GM18508 (cell line): ENCODE measurements around the gene NFAT5.

Source experiments
- ATAC-seq: cut with Tn5 transposase; IDR thresholded peaks from one replicate; pipeline ENCODE4 v1.9.1; 2021; ENCODE audit warnings: moderate number of reproducible peaks; ENCODE audit not compliant: insufficient read depth, unreplicated experiment

Gene NFAT5

DNA sequence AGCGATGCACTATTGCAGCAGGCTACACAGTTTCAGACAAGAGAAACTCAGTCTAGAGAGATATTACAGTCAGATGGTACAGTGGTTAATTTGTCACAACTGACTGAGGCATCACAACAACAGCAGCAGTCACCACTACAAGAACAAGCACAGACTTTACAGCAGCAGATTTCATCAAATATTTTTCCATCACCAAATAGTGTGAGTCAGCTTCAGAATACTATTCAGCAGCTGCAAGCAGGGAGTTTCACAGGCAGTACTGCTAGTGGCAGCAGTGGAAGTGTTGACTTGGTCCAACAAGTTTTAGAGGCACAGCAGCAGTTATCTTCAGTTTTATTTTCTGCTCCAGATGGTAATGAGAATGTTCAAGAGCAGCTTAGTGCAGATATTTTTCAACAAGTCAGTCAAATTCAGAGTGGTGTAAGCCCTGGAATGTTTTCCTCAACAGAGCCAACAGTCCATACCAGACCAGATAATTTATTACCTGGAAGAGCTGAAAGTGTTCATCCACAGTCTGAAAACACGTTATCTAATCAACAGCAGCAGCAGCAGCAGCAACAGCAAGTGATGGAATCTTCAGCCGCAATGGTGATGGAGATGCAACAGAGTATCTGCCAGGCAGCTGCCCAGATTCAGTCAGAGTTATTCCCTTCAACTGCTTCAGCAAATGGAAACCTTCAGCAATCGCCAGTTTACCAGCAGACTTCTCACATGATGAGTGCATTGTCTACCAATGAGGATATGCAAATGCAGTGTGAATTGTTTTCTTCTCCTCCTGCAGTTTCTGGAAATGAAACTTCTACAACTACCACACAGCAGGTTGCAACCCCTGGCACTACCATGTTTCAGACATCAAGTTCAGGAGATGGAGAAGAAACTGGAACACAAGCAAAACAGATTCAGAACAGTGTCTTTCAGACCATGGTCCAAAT, 126.5 kb downstream of the NFAT5 start:
- no peak for ATAC-seq

DNA sequence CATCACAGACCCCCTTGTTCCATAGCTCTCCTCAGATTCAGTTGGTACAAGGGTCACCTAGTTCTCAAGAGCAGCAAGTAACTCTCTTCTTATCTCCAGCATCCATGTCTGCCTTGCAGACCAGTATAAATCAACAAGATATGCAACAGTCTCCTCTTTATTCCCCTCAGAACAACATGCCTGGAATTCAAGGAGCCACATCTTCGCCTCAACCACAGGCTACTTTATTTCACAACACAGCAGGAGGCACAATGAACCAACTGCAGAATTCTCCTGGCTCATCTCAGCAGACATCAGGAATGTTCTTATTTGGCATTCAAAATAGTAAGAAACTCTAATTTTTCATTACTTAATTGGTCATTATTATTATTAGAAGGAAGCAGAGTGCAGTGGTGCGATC, 128.2 kb downstream of the NFAT5 start:
- ATAC-seq: no peak

- no peak for ATAC-seq
These were observed 132.6 kb downstream of the NFAT5 start for GRCh38 chr16:69698404-69698803.

GRCh38 chr16:69699915-69700314, 134.1 kb downstream of the NFAT5 start:
- no peak for ATAC-seq

- no peak for ATAC-seq
These were observed 135.7 kb downstream of the NFAT5 start for GRCh38 chr16:69701452-69701851.

DNA sequence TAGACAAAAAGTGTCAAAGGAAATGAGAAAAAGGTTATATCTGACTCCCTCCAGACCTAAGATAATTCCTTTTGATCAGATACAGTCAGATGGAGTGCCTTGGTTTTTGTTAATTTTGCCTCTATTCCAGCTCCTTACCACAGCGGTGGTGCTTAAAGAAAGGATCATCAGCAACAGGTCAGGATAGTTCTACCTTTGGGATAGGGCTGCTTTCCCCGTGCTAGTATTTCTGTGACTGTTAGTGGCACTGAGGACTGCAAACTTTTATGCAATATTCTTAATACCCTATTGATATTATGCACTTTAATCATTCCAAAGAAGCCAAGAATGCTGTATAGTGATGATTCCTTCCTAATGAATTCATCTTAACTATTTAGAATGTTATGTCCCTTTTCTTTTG, 136.1 kb downstream of the NFAT5 start:
- no peak for ATAC-seq

DNA sequence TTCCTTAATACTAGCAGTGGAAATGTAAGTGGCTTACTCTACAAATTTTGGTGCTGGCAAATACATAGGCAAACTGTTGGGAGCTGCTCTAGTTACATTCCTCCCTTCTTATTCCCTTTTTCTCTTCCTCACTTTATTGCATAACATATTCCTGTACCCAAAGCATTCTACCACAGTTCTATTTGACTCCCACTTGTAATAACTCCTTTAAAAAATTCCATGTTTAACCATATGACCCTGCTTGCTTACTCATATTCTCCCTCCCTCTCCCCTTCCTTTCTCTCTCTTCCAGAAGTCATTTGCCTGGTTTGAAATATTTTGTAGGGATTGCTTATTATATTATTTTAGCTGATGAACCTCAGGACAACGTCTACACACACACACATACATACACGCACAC, 137.9 kb downstream of the NFAT5 start:
- no peak for ATAC-seq

- no peak for ATAC-seq
These were observed 140.6 kb downstream of the NFAT5 start for GRCh38 chr16:69706256-69706974.

DNA sequence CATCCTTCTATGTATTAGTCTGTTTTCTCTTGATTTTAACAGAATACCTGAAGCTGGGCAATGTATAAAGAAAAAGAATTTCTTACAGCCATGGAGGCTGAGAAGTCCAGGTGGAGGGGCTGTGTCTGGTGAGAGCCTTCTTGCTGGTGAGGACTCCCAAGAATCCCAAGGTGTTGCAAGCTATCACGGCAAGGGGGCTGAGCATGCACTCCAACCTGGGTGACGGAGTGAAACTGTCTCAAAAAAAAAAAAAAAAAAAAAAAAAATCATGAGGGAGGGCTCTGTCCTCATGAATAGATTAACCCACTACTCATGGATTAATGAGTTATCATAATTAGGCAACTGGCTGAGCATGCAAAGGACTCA, 141.2 kb downstream of the NFAT5 start:
- no peak for ATAC-seq

- ATAC-seq: no peak
These were observed 142.3 kb downstream of the NFAT5 start for GRCh38 chr16:69707920-69708683.

DNA sequence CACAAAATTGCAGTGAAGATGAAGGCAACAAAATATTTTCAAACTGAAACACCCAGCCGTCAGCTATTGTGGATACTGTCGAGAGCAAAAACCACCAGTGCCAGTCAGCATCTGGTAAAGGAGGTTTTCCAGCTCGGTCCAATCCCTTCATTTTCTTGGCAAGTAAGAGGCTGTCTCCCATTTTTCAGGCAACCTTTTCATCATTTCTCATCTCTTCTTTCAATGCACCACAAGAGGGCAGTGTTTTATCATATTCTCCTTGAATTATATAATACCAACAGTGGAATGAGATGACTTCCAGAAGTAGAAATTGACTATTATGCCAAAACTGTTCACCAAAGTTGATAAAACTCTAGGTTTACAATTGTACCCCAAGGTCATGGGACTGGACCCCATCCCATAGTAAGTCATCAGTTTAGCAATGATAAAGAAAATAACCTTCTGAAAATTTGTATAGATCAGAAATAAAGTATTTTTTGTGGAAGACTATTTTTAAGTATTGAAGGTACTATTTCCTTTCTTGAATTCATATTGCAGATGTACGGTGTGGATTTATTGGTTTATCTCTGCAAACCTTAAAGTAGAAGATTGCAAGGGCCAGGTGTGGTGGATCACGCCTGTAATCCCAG, 143.8 kb downstream of the NFAT5 start:
- ATAC-seq: no peak

GRCh38 chr16:69711115-69711740, 145.5 kb downstream of the NFAT5 start:
- ATAC-seq: no peak

GRCh38 chr16:69712277-69712676, 146.5 kb downstream of the NFAT5 start:
- no peak for ATAC-seq

DNA sequence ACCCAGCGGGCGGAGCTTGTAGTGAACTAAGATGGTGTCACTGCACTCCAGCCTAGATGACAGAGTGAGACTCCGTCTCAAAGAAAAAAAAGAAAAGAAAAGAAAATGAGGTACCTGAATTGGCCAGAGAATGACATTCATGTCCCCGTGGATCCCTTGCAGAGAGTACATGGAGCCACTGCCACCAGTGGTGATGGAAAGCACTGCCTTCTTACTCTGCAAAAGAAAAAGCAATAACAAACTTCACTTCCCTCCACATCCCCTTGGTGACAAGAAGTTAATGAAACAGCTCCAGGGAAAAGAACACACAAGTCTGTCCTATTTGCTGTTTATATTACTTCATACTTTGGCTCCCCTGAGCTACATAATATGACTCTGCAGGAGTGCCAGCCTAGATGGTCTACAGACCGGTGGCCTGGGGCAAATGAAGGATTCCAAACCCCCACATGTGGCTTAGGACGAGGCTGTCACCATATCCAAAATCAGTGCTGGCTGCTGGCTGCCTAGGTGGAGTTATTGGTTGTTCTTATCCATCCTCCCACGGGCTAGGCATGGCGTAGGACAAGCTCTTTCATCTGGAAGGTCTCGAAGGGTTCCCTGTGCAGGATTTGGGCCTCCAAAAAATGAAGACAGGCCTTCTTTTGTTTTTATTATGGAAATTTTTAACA, 147.3 kb downstream of the NFAT5 start:
- no peak for ATAC-seq

- no peak for ATAC-seq
These were observed 151.3 kb downstream of the NFAT5 start for GRCh38 chr16:69717066-69717465.

- no peak for ATAC-seq
These were observed 152.5 kb downstream of the NFAT5 start for GRCh38 chr16:69718111-69718764.

DNA sequence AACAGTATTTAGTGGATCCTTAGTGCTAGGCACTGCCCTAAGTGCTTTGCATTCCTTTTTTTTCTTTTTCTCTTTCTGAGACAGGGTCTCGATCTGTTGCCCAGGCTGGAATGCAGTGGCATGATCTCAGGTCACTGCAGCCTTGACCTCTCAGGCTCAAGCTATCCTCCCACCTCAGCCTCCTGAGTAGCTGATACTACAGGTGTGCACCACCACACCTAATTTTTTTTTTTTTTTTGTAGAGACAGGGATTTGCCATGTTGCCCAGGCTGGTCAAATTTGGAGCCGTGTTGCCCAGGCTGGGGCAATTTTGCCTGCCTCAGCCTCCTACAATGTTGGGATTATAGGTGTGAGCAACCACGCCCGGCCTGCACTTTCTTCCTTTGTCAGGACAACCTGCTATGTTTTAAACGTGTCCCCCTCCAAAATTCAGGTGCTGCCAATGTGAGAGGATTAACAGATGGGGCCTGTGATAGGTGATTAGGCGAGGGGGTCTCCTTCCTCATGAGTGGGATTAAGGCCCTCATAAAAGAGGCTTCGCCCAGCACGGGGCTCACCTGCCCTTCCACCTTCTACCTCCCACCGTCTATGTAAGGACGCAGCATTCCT, 155.2 kb downstream of the NFAT5 start:
- ATAC-seq: no peak

DNA sequence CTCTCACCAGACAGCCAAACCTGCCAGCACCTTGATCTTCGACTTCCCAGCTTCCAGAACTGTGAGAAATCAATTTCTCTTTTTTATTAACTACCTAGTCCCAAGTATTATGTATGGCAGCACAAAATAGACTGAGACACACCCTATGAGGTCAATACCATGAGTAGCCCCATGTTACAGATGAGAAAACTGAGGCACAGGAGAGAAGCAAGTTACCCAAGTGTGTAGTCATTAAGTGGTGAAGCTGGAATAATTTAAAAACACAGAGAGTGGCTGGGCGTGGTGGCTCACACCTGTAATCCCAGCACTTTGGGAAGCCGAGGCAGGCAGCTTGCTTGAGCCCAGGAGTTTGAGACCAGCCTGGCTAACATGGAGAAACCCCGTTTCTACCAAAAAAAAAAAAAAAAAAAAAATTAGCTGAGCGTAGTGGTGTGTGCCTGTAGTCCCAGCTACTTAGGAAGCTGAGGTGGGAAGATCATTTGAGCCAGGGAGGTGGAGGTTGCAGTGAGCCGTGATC, 155.7 kb downstream of the NFAT5 start:
- ATAC-seq: no peak
